Measurements from ENCODE around the gene CDC42EP2.

GRCh38 chr11:65275906-65276305 lies 38.8 kb upstream of the CDC42EP2 start:
- TF ChIP-seq POLR2AphosphoS5 (IDR thresholded peaks at IDR 0.05; ENCODE audit: borderline replicate concordance, low read depth, low read length) (no peak), EZH2 (IDR thresholded peaks at IDR 0.05) (no peak), FOXP2 (optimal IDR thresholded peaks at IDR 0.05; ENCODE audit: control extremely low read depth, extremely low read length, insufficient read depth) (no peak)

All from SK-N-MC (cell line).